ENCODE measurements around the gene KRT33A.

DNA sequence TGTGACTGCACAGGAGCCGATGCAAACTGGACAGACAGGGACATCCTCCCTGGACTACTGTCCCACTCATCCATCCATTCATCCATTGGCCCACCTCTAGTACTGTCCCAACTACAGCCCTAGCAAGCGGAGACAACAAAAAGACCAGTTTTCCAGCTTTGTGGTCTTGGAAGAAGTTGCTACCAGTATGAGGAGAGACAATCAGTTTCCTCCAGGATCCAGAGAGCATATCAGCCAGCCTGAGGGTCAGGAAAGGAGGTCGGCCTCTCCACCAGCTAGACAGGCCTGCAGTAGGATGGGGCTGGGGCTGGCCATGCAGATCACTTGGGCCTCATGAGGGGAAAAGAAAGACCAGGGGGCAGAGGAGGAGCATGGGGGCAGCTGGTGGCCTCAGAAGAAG lies 16.8 kb downstream of the KRT33A start:
- TF ChIP-seq EZH2 (IDR thresholded peaks at IDR 0.05) = no peak
- no peak for TF ChIP-seq POLR2AphosphoS5 (IDR thresholded peaks at IDR 0.05; ENCODE audit: borderline replicate concordance, low read depth, low read length)

Data from SK-N-MC (cell line).